K562 (cell line): ENCODE measurements around the gene PAN3. TPM values are rescaled to one million over a fixed set of nuclear protein-coding genes. Genes with fewer than 3 reads are reported as not detected.
A peak's percentile ranks its signal among the peaks of the same experiment; 100 is the strongest.

Source experiments
- ATAC-seq: fragments of 200-7000 bp; cut with Tn5 transposase; 3 replicates; pipeline ENCODE4 v1.9.1; 2020; ENCODE audit warnings: moderate library complexity
- BruUV-seq: library from RNA; stranded (reverse); fragments of 400-500 nt; replicated peaks from 2 replicates; lab custom pipeline; 2021; lab: Mats Ljungman, UMichigan
- CTCF ChIA-PET: fragments of 300-600 bp; formaldehyde crosslinking; extraction: SDS; loops from one replicate; lab custom pipeline; 2021; ENCODE audit warnings: low intra/inter-chr PET ratio; lab: Yijun Ruan, JAX
- POLR2A ChIA-PET: fragments of 300-600, 350-650 bp; sonication (Branson Sonifier 250); formaldehyde crosslinking; extraction: SDS; loops from one replicate; lab custom pipeline; 2021; ENCODE audit warnings: antibody characterized with exemption, inconsistent platforms; lab: Yijun Ruan, JAX
- DNase-seq, 4 experiments: peaks; one replicate each; pipeline versions ENCODE4 v3.0.0 to v3.0.0-alpha.2; 2011 to 2018; ENCODE audit warnings: low spot score in 3 of 4, mixed read lengths in 3 of 4; ENCODE audit errors: extremely low read depth in 1 of 4
- FAIRE-seq: peaks from 2 replicates; lab custom pipeline; 2011; peaks lifted over from hg19 to GRCh38; lab: Jason Lieb, UNC
- H2AFZ ChIP-seq: 2 replicates; pipeline ENCODE4 v1.6.0; 2011; ENCODE audit warnings: low read depth, low read length, control low read depth, inconsistent platforms
- H3K27ac ChIP-seq: fragments of 200-600 bp; 3 replicates; pipeline ENCODE4 v1.8.0; 2011; ENCODE audit warnings: low read depth, mild to moderate bottlenecking, control low read depth, inconsistent platforms, low read length, moderate library complexity, mixed read lengths; ENCODE audit errors: extremely low read depth
- H3K27me3 ChIP-seq, 2 experiments: fragments of 300-600 bp in 1 of 2; 2 replicates in 1 of 2; 3 replicates in 1 of 2; pipeline versions ENCODE4 v1.6.0 to v1.8.0; 2011; ENCODE audit warnings: inconsistent platforms in 2 of 2, low read length in 2 of 2, mild to moderate bottlenecking in 1 of 2, mixed read lengths in 1 of 2, moderate library complexity in 1 of 2; ENCODE audit not compliant: control insufficient read depth in 2 of 2, insufficient read depth in 2 of 2
- H3K36me3 ChIP-seq: fragments of 300-600 bp; 3 replicates; pipeline ENCODE4 v1.8.0; 2011; ENCODE audit warnings: mild to moderate bottlenecking, low read length, inconsistent platforms; ENCODE audit not compliant: control insufficient read depth, insufficient read depth
- H3K4me1 ChIP-seq, 2 experiments: fragments of 200-600 bp in 1 of 2; replicated peaks in 1 of 2; 2 replicates in 1 of 2; 3 replicates in 1 of 2; pipeline versions ENCODE4 v1.5.1 to v1.8.0; 2011; ENCODE audit warnings: inconsistent platforms in 2 of 2, low read length in 2 of 2, mild to moderate bottlenecking in 1 of 2, mixed read lengths in 1 of 2, moderate library complexity in 1 of 2; ENCODE audit not compliant: control insufficient read depth in 2 of 2, insufficient read depth in 2 of 2
- H3K4me2 ChIP-seq: 2 replicates; pipeline ENCODE4 v1.6.1; 2011; ENCODE audit warnings: low read length, control low read depth, inconsistent platforms, mixed read lengths; ENCODE audit not compliant: insufficient read depth
- H3K4me3 ChIP-seq: fragments of 200-600 bp; sonication (generic), shearing (Covaris generic); 2 replicates; pipeline ENCODE4 v1.5.1; 2016; ENCODE audit warnings: control low read depth, inconsistent platforms
- H3K79me2 ChIP-seq: fragments of 200-600 bp; 3 replicates; pipeline ENCODE4 v1.8.0; 2011; ENCODE audit warnings: low read length, inconsistent platforms; ENCODE audit not compliant: control insufficient read depth, insufficient read depth
- H3K9ac ChIP-seq, 2 experiments: 2 replicates each; pipeline versions ENCODE4 v1.6.0 to v1.6.1; 2011; ENCODE audit warnings: low read depth in 2 of 2, low read length in 2 of 2, control low read depth in 1 of 2, inconsistent platforms in 1 of 2, mild to moderate bottlenecking in 1 of 2, mixed read lengths in 1 of 2; ENCODE audit not compliant: insufficient read depth in 1 of 2
- H3K9me1 ChIP-seq: one replicate; pipeline ENCODE4 v1.6.0; 2011; ENCODE audit warnings: inconsistent platforms, mild to moderate bottlenecking, low read length, moderate library complexity; ENCODE audit not compliant: control insufficient read depth, insufficient read depth
- H3K9me3 ChIP-seq: replicated peaks from 2 replicates; pipeline ENCODE4 v1.5.1; 2011; ENCODE audit warnings: low read depth, low read length, inconsistent platforms; ENCODE audit not compliant: control insufficient read depth, insufficient read depth
- H4K20me1 ChIP-seq: replicated peaks from 2 replicates; pipeline ENCODE4 v1.6.1; 2011; ENCODE audit warnings: low read length, inconsistent platforms, mixed read lengths; ENCODE audit not compliant: control insufficient read depth, insufficient read depth
- GTF2F1 ChIP-seq: IDR thresholded peaks from 2 replicates; pipeline ENCODE4 v1.6.1; 2011; ENCODE audit warnings: low read depth, low read length, improper control_type of control experiment
- HSF4 ChIP-seq: fragments of 250-450 bp; sonication (Bioruptor Pico); IDR thresholded peaks from 2 replicates; pipeline ENCODE4 v2.1.2; 2022; ENCODE audit warnings: mild to moderate bottlenecking, moderate library complexity, borderline replicate concordance
- KDM2B ChIP-seq: fragments of 250-450 bp; sonication (Bioruptor Pico); IDR thresholded peaks from 2 replicates; pipeline ENCODE4 v1.8.0; 2021; ENCODE audit warnings: mild to moderate bottlenecking, moderate library complexity
- NFE2 ChIP-seq: IDR thresholded peaks from 2 replicates; pipeline ENCODE4 v1.6.1; 2014; ENCODE audit warnings: antibody characterized with exemption, low read depth
- SP2 ChIP-seq: IDR thresholded peaks from 2 replicates; pipeline ENCODE4 v1.6.1; 2011; ENCODE audit warnings: mild to moderate bottlenecking, low read depth, low read length, moderate library complexity; ENCODE audit not compliant: poor library complexity, severe bottlenecking; ENCODE audit errors: extremely low read depth
- TSC22D4 ChIP-seq: fragments of 450-650 bp; IDR thresholded peaks from 2 replicates; pipeline ENCODE4 v1.6.1; 2016; ENCODE audit warnings: missing genetic modification characterization, missing biosample characterization, control low read depth
- WGBS: fragments of 100-300 bp; shearing (Covaris generic); methylation state at CpG from one replicate; pipeline ENCODE4 v1.1.6; 2016; ENCODE audit warnings: low coverage, mixed read lengths; ENCODE audit not compliant: insufficient coverage; ENCODE audit errors: missing lambda C conversion rate; 5-methylcytosine and 5-hydroxymethylcytosine counted together
- in situ Hi-C: fragments of 300-500 bp; cut with MboI; formaldehyde crosslinking; loops from 4 replicates; pipeline ENCODE4 v1.15.0; 2018; ENCODE audit warnings: inconsistent platforms, mixed read lengths
- intact Hi-C: fragments of 100-400 bp; cut with micrococcal nuclease; formaldehyde crosslinking; loops from 2 replicates; pipeline ENCODE4 v1.14.2; 2022
- polyA plus RNA-seq, 8 experiments: library from polyadenylated mRNA; depleted of rRNA in 4 of 8; stranded (reverse) in 5 of 8; unstranded in 3 of 8; fragments of >200 nt; fragmentation: Nextera tagmentation in 2 of 8; fragmentation: Illumina TruSeq in 1 of 8; extraction: Ambion mirVana in 2 of 8; extraction: Trizol in 1 of 8; gene quantifications; 2 replicates each; pipeline versions ENCODE4 v1.2.1 to v1.2.3, GENCODE V29; 2011 to 2014; ENCODE audit warnings: inconsistent platforms in 1 of 8, missing spikeins in 1 of 8
- total RNA-seq, 7 experiments: library from RNA; depleted of rRNA in 6 of 7; stranded (reverse); fragments of >200 nt in 6 of 7; fragmentation: Illumina TruSeq in 2 of 7; extraction: Trizol in 2 of 7; gene quantifications; 2 replicates each; pipeline versions ENCODE4 v1.2.1 to v1.2.3, GENCODE V29; 2011 to 2021; ENCODE audit warnings: low replicate concordance in 1 of 7

Gene PAN3
- total and polyA plus RNA-seq, 9 of the 15 experiments (the other 6 are each of a cell fraction or from before 2014, with no cell fraction given): 7.2 to 19.9 (median 11.6) TPM

- DNase-seq (no peak), ATAC-seq (no peak), FAIRE-seq (no peak)
- peaks cover 0 to 5% of the 10 kb centered on the region in 2 experiments; a peak in 2 of 5 replicates for H3K27me3 ChIP-seq
- WGBS: 32% methylated on average over 4 of the region's 4 CpGs
- intact Hi-C loops: no loop called here
- H4K20me1 ChIP-seq: no peaks in the 10 kb centered on the region
- BruUV-seq: no TSS peak
- H3K9ac ChIP-seq: no peak overlapping the region
- H3K9me1 ChIP-seq: no peaks in the 10 kb centered on the region
- H3K79me2 ChIP-seq: no peaks in the 10 kb centered on the region
- no peaks in the 10 kb centered on the region for H3K9me3 ChIP-seq
- no peaks in the 10 kb centered on the region; a peak in 1 of 5 replicates for H3K4me1 ChIP-seq
- H2AFZ ChIP-seq: no peak overlapping the region
- no peak overlapping the region for H3K4me3 ChIP-seq
- no peak for TF ChIP-seq GTF2F1
- no peak for TF ChIP-seq SP2
- no peak for TF ChIP-seq NFE2
- no peak for TF ChIP-seq HSF4
- no peak for TF ChIP-seq KDM2B (CRISPR knock-in tag)
- in situ Hi-C loops: no loop called here
- CTCF ChIA-PET: no interaction called here
- H3K36me3 ChIP-seq: no peaks in the 10 kb centered on the region
- H3K27ac ChIP-seq: no peak overlapping the region
- POLR2A ChIA-PET: no interaction called here
- no peak overlapping the region for H3K4me2 ChIP-seq
Observed at GRCh38 chr13:28301839-28302238, 163.5 kb downstream of the PAN3 start.

- FAIRE-seq: no peak
- Histone ChIP-seq H3K4me1 (no peaks in the 10 kb centered on the region; a peak in 1 of 5 replicates), H3K4me2 (peak overlapping the region; percentile 32; the same call in 1 of the 2 replicates), H3K27me3 (peaks cover 4 to 11% of the 10 kb centered on the region in 2 experiments; a peak in 3 of 5 replicates), H4K20me1 (no peaks in the 10 kb centered on the region), H3K9me3 (no peaks in the 10 kb centered on the region), H3K36me3 (no peaks in the 10 kb centered on the region), H2AFZ (no peak overlapping the region; the same call in 1 of the 2 replicates), H3K9ac (no peak overlapping the region), H3K27ac (no peak overlapping the region), H3K9me1 (no peaks in the 10 kb centered on the region), H3K4me3 (no peak overlapping the region), H3K79me2 (no peaks in the 10 kb centered on the region)
- ChIA-PET POLR2A (interaction anchor here (0.5 to 0.6 kb wide), 4 partner anchors 8 to 388 kb away, joined by 3 to 4 read pairs (median 4); no protein-coding TSS in a partner anchor), CTCF (no interaction called here)
- no peak for ATAC-seq
- intact Hi-C loops: no loop called here
- no peak for DNase-seq
- in situ Hi-C loops: no loop called here
- BruUV-seq: no TSS peak
- 30% methylated on average over 8 of the region's 10 CpGs for WGBS
- no peak for TF ChIP-seq TSC22D4 (tag)
Observed at GRCh38 chr13:28306325-28306724, 168.0 kb downstream of the PAN3 start.
